ENCODE results near the gene KRTAP1-3.

DNA sequence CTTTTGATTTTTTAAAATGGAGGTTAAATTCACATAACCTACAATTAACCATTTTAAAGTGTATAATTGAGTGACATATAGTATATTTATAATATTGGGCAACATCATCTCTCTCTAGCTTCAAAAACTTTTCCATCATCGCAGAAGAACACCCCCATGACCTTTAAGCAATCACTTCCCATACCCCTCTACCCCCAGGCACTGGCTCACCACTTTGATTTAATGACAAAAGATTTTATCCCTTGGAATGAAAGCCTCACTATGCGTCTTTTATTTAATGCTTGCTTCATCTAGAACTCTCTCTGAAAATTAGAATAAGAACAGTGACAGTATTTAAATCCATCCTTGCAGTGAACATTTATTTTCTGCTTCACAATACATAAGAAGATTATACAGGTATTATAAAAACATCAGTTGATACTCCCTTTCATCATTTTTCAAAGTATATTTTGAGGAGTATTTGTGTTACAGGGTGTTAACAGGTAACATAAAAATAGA is 3.2 kb upstream of the KRTAP1-3 start:
- TF ChIP-seq, protein P1, sequence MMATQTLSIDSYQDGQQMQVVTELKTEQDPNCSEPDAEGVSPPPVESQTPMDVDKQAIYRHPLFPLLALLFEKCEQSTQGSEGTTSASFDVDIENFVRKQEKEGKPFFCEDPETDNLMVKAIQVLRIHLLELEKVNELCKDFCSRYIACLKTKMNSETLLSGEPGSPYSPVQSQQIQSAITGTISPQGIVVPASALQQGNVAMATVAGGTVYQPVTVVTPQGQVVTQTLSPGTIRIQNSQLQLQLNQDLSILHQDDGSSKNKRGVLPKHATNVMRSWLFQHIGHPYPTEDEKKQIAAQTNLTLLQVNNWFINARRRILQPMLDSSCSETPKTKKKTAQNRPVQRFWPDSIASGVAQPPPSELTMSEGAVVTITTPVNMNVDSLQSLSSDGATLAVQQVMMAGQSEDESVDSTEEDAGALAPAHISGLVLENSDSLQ (IDR thresholded peaks at IDR 0.05), result no peak
- TF ChIP-seq BHLHE40 (IDR thresholded peaks at IDR 0.05; ENCODE audit: borderline replicate concordance), result no peak
- no peak for TF ChIP-seq TARDBP (IDR thresholded peaks at IDR 0.05)
- no peak for TF ChIP-seq HDGF (IDR thresholded peaks at IDR 0.05; ENCODE audit: borderline replicate concordance)
- no peak for TF ChIP-seq FOXA1 (IDR thresholded peaks at IDR 0.05)
- no peak for TF ChIP-seq SP1 (IDR thresholded peaks at IDR 0.05)
- TF ChIP-seq FOXM1 (IDR thresholded peaks at IDR 0.05; ENCODE audit: borderline replicate concordance), result no peak
- TF ChIP-seq NFRKB (IDR thresholded peaks at IDR 0.05), result no peak
- no peak for TF ChIP-seq ARNT (IDR thresholded peaks at IDR 0.05)
- no peak for TF ChIP-seq L3MBTL2 (conservative IDR thresholded peaks at IDR 0.05)
- no peak for TF ChIP-seq LEF1 (IDR thresholded peaks at IDR 0.05; ENCODE audit: borderline replicate concordance)
- TF ChIP-seq ELF4 (IDR thresholded peaks at IDR 0.05), result no peak
- TF ChIP-seq FOXK2 (IDR thresholded peaks at IDR 0.05), result no peak
- TF ChIP-seq SUZ12 (IDR thresholded peaks at IDR 0.05), result no peak

Data from HEK293T (cell line).